Stimulated activated naive CD8-positive, alpha-beta T cell treated with anti-CD3 and anti-CD28 coated beads, Interleukin-15, Interleukin-2, amounts not matched to agents 100 U/mL and 50 U/mL, for 24 hours (primary cell): Measurements from ENCODE around the gene STRIP1.

Source experiments
- ATAC-seq: fragments of 150-1000 bp; cut with Tn5 transposase; one replicate; pipeline ENCODE4 v1.10.0; 2021
- DNase-seq: peaks from one replicate; pipeline ENCODE4 v3.0.0; 2021

STRIP1 gene, protein sequence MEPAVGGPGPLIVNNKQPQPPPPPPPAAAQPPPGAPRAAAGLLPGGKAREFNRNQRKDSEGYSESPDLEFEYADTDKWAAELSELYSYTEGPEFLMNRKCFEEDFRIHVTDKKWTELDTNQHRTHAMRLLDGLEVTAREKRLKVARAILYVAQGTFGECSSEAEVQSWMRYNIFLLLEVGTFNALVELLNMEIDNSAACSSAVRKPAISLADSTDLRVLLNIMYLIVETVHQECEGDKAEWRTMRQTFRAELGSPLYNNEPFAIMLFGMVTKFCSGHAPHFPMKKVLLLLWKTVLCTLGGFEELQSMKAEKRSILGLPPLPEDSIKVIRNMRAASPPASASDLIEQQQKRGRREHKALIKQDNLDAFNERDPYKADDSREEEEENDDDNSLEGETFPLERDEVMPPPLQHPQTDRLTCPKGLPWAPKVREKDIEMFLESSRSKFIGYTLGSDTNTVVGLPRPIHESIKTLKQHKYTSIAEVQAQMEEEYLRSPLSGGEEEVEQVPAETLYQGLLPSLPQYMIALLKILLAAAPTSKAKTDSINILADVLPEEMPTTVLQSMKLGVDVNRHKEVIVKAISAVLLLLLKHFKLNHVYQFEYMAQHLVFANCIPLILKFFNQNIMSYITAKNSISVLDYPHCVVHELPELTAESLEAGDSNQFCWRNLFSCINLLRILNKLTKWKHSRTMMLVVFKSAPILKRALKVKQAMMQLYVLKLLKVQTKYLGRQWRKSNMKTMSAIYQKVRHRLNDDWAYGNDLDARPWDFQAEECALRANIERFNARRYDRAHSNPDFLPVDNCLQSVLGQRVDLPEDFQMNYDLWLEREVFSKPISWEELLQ

DNA sequence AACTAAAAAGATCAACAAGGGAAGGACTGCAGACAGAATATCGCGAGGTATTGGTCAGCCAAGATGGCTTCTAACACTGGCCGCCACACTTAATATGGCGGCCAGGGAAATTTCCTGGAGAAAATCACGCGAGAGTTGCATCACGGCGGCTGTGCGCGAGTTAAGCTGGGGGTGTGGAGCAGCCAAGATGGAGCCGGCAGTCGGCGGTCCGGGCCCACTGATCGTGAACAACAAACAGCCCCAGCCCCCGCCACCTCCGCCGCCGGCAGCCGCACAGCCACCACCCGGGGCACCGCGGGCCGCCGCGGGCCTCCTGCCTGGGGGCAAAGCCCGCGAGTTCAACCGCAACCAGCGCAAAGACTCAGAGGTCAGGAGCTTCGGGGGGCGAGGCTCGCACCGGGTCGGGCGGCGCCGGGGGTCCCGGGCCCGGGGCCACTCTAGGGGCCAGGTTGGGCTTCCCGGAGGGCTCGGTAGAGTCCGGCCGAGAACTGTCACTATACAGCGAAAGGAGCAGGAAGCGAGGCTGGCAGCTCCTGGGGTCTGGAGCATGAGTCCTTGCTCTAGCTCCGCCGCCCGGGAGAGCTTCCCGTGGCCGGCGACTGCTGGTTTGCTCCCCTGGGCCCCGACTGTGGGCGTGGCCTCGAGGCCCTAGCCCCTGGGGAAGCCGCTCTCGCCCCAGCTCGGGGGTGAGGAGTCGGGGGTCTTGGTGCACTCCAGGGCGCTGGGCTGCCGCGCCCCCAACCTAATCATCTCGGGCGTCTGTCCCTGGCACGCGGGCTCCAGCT lies at the start of gene STRIP1:
Gene STRIP1 (plus strand): TSS at position 174 of the 785 bp plus-strand sequence. CDS start 14 bp downstream, at position 188.
- DNase-seq (peak; percentile 89), ATAC-seq (peak; percentile 93)

DNA sequence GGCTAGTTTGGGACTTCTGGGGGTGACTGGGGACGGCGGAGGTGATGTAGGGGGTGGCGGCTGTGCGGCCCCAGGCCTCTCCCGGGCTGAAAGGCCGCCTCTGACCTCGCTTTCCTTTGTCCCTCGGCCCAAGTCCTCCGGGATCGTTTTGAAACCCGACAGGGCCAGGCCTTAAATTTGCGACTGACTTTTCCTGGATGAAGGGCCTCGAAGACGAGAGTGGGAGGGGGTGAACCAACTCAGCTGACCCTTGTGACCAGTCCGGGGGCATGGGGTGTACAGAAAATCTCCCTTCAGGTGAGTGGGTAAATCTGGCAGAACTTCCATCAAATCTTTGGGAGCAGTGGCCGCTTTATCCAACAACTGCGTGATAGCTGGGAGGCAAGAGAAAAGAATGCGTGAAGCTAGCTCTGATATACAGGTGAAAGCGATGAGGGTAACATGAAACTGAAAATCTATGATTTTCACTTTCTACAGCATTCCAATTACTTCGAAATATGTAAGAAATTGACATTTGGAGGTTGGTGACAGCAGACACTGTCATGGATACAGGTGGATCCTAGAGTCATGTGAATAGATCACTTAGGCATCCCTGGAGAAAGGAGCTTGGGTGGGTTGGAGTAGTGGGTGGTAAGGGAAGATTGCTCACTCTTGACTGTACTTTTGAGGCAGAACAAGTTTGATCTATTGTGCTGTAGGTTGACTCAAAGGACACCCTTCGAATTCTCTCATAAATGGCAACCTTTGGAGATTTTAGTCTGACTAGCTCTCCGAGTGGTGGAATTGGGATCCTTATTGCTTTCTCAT lies 49.0 kb upstream of the STRIP1 start:
- no peak for ATAC-seq
- DNase-seq: no peak

DNA sequence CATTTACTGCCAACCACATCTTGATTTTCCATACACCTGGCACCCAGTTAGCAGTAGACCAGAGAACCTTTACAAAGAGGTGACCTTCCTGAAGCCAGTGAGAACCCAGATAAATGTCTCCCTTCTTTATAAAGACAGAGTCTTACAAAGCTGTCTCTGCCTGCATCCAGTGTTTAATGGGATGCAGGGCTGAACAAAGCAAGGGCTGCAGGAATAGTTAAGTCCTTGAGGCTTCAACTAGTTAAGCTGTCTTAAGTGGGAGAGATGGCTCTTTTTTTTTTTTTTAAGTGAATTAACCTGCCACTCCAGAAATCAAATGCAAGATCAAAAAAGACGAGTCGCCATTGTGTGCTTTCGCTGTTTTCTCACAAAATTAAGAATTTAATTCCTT lies 48.4 kb upstream of the STRIP1 start:
- DNase-seq (no peak), ATAC-seq (no peak)

DNA sequence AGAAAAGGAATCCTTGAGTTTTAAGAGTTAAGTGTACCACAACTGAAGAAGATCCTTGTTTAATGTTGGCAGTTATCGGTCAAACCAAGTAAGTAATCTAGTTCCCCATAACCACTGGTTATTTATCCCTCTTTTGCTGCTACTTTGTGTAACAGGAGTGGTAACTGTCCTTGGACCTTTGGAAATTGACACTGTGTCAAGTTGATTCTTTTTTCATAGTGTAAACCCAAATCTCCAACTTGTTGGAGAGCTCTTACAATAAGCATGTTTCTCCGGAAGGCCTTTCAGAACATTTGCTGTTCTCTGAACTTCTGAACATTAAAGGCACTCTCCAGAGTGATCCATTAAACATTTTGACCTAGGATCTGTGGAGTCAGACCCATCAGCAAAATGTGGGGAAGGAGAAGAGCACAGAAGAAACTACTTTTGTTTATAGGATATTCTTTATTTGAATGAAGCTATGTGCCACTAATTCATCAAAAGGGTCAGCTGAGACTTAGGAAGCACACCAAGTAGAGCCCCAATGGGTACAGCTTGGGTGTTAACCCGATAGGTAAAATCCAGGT lies 46.0 kb upstream of the STRIP1 start:
- DNase-seq (no peak), ATAC-seq (no peak)

DNA sequence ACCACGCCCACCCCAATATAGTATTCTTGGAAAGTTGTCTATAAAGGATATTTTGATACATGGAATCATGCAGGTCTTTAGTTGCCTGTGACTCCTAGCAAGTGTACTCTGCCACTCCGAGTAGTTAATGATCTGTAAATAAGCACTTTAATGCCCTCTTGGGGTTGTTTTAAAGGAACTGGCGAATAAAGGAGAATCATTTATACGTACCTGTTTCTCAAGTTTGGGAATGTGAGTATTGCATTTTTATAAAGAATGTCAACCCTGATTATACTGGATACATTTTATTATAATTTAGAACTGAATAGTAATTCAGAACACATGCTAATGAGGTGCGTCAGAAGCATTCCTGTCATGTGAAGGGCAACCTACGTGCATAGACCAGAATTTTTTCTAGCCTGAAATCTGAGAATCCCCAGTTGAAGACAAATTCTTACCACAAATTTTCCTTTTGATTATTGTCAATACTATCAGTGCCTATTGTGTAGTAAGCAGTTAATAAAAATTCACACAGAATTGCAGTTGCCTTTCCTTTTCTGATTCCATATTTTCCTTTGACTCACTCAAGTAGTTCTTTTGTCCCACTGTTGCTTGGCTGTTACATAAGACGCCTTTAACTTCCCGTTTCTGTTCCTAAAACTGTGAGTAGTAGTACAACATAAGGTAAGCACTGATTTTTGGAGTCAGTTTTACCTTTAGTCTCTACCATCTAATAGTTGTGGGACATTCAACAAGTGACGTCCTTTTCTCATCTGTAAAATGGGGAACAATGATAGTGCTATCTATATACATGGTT lies 44.7 kb upstream of the STRIP1 start:
- no peak for ATAC-seq
- DNase-seq: no peak

DNA sequence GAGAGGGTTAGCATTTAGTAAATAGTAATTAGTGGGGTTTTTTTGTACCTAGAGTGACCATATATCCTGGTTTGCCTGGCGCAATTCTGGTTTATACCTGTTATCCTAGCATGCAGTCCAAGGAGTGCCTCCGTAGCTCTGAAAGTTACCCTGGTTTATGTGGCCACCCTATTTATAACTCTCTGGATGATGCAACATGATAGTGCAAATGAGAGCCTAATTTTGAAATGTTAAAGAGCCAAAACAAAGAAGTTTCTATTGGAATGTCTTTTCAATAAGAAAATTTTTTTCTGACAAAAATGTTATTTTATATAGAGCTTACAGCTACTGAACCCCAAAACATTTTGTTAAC lies 44.1 kb upstream of the STRIP1 start:
- DNase-seq: no peak
- no peak for ATAC-seq

DNA sequence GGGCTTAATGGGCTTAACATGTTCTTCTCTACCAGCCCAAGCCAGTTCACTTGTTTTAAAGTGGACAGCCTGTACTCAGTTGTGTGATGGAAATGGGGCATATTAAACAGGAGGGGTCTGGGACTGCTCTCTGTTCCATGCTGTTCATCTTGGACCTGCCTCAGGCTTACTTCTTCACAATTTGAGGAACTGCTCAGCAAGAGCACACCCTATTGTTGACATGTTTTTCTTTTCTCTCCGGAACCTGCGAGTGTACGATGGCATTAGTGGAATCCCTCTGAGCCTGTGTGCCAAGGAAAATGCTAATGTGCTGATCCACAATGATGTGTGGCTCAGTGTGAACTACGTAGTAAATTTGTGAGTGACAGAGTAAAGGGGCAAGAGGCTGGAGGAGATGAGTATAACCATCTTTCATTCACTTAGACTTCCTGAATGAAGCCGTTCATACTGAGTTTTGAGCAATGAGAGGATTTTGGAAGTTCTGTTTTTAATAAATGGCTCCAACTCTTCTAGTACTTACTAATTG lies 43.0 kb upstream of the STRIP1 start:
- DNase-seq: no peak
- no peak for ATAC-seq

DNA sequence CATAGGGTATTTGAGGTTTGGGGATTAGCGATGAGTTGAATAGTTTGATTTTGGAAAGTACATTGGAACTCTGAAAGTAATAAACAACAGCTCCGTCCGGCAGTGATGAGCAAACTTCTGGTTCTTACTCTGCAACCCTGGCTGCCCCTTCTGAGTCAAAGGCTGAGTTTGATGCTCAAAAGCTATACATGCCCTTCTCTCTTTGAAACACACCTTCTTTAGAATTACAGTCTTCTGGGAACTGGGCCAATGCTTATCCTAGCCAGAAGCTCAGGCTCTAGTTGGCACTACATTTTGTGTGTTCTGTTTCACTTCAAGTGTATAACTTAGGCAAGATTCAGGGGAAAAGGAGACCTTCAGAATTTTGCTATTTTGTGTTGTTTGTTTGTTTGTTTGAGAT lies 40.5 kb upstream of the STRIP1 start:
- no peak for DNase-seq
- no peak for ATAC-seq

DNA sequence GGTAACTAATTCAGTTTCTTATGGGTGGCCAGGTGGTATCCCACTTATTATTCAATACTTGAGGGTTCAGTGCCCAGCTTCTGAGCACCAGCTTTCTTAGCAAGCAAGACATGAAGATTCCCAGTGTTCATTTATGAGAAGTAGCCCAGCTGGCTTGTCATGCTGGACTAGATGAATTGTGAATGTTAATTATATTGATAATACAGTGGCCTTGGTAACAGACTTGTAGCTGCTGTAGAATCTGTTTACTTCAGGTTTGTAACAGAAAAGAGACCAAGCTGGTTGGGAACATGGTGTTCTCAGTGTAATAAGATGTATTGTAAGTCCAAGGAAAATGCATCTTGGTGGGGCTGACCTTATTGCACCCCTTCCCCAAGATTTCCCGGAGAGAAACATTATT lies 39.8 kb upstream of the STRIP1 start:
- no peak for ATAC-seq
- no peak for DNase-seq

DNA sequence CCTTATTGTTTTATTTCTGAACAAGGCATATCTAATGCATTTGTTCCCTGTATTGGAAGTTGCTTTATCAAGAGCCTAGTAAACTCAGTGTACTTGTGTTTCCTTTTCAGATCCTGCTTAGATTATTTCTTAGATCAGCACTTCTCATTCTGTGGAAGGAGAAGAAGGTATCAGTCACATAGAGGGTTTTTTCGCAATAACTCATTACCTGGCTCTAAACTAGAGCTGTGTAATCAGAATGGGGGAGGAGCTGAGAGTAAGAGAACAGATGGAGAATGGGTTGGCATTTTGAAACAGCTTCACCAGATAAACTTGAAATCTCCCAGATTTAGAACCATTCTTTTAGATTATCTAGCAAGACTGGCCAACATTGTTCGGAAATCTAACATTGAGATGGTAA lies 38.9 kb upstream of the STRIP1 start:
- DNase-seq: no peak

DNA sequence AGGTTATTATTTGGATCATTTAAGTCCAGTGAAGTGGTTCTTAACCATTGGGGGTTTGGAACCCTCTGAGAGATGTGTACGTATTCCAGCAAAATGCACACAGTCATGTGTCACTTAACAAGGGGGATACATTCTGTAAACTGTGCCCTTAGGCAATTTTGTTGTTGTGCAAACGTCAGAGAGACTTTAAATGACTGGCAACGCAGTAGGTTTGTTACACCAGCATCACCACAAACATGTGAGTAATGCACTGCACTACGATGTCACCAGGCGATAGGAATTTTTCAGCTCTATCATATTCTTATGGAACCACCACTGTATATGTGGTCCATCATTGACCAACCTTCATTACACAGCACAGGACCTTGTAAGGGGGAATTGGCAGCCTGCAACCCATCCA lies 37.9 kb upstream of the STRIP1 start:
- ATAC-seq: no peak
- no peak for DNase-seq

More for the DNA sequence above, 38.9 kb upstream of the STRIP1 start:
- no peak for ATAC-seq

DNA sequence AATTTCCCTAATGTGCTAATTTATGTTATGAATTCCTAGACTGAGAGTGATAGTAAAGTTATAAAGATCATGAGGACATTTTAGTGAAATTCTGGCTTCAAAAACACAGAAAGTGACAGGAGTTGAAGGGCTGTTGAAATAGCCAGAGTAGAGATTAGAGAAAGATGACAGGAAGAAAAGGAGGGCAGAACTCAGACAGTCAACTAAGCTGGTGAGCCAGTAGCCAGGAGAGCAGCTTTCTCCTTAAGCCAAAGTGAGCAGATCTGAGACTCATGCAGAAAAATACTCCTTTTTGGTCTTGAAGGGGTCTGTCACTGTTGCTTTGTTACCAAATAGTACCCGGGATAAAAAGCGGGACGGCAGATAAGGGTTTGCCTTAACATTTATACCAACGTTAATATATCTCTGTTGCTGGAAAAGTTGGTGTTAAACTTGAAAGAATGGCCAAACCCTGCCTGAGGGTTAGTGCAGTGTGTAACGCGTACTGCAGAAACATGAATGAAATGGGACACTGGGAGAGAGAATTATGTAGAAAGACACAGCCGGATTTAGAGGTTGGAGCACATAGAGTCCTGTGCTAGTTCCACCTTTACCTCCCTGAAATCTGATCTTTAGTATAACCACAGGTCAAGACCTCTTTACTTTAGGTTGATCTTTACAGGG lies 37.1 kb upstream of the STRIP1 start:
- no peak for DNase-seq
- no peak for ATAC-seq

DNA sequence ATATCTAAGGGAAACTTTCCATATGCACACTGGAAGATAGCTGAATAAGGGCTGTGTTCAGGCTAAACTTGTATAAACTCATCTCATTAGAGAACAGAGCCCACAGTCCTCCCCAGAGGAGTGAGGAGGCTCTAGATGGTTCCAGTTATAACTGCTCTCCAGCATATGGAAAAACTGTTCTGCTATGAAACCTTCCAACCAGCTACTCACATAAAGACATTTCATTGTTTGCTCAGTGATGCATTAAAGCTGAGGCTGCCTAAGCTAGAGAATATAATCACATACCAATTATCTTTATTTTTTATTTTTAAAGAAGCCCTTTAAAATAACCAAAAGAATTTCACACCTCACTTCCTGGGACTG lies 36.6 kb upstream of the STRIP1 start:
- no peak for DNase-seq
- ATAC-seq: no peak

DNA sequence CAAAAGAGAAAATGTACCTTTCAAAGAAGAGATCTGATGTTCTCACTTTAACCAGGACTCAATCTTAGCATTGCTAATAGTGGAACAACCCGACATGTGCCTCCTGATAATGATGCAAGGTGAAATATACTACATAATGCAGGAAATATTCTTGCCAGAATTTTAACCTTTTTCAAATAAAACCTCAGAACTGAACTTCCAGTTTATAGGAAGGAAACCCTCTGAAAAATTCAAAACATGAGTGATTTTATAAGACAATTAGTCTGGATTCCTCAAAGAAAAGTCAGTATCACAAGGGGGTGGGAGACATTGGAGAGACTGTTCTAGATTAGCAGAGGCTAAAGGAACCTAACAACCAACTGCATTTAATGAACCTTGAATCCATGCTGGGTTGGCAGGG lies 31.7 kb upstream of the STRIP1 start:
- DNase-seq (no peak), ATAC-seq (no peak)

DNA sequence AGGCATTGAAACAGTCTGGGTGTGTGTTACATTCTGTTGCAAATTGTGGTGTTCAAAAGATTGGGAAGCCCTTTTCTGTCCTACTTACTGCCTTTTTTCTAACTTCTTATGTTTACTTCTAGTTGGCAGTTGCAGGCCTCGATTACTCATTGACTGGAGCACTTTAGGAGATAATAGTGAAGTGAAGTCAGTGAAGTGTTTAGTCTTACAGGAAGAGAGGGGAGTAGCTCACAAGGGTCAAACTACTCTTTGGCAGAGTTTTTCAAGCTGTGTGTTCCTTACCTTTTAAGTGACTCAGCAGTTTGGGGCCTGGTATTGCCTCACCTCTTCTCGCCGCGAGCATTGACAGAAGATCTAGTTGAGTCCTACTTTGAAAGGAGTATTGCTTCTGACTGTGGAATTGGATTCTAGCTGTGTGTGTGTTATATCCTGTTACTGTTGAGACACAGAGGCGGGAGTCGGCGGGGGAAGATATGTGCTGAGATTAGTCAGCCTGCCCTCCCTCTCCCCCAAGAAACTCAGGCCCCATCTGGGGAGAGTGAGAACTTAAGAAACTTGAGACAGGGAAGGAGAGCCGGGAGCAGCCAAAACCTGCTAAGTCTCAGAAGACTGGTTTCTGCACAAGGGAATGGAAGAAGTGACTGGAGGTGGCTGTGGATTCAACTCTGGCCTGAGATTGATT lies 30.5 kb upstream of the STRIP1 start:
- ATAC-seq (peak; percentile 81), DNase-seq (peak; percentile 40)

DNA sequence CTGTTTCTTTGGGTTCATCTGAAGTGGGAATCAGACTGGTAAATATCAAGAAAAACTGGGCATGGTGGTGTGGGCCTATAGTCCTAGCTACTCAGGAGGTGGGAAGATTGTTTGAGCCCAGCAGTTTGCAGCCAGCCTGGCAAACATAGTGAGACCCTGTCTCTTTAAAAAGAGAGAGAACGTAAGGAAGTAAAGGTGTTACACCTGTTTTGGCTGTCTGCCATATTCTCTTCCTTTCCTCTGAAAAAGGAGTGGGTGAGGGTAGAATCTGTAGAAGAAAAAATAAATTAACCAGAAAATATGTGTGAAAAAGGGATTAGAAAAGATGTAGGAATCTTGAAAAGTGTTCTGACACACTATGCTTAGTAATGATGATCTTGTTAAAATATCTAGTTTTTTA lies 29.8 kb upstream of the STRIP1 start:
- no peak for ATAC-seq
- DNase-seq: no peak

DNA sequence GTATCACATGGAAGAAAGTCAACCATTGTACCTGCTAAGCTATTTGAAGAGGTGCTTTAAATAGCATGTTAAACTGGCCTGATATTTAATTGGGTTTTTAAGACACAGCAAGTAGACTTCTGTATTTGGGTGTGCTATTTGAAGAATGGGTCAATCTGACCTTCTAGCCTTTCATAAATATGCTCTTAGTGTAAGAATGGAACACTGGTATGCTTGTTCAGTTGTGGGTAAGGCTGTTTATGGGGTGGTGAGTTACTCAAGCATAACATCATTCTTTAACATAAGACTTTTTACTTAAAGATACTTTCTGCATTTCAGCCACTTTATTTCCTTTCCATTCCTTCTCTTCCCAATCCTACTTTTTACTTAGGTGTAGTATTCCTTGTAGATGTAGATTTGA lies 28.5 kb upstream of the STRIP1 start:
- no peak for DNase-seq
- ATAC-seq: no peak

DNA sequence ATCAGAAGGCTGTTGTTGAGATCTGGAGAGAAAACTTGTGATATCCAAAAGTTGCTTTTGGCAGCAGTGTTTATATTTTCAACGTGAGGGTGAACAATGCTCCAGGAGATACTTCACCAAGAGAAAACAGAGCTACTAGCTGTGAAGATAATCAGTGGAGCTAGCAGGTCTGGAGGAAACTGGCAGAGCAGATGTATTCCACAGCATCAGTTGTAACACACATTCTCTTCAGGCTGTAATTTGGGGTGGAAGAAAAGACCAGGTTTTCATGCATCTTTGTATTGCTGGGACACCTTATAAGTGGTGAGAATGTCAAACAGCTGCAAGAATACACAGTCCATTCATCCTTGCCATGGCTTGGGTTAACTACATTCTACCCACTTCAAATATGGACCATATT lies 27.9 kb upstream of the STRIP1 start:
- no peak for DNase-seq

DNA sequence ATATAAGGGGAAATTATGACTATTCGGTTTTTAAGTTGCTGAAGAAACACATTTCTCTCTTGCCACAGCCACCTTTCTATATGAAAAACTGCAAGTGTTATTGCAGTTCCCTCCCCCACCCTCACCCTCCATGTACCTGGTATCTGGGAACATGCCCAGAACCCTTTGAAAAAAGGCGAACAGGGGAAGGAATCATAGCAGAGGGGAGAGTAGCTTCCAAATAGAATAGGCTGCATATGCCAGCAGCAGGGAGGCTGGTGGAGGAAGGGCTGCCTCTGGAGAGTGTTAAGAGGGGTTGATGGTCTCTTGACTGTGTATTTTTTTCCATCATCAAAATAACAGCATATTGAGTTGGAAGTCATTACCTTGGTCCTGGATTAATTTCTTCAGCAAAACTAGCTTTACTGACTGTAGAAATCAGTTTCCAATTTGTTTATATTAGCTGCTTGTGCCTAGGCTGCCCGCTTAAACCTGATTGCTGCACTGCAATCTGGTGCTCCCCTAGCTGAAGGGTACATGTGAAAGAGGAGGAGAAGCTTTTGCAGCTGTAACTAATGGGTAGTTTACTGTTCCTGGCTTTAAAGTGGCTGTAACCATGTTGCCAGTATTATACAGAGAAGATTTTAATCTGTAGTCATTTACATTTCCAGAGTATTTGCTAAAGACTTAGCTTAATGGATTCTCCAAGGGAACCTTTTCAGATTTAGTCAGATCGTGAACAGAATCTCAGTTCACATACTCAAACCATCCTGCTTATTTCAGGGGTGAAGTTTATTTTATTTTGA lies 27.2 kb upstream of the STRIP1 start:
- DNase-seq: no peak
- no peak for ATAC-seq

More for the DNA sequence above, 27.9 kb upstream of the STRIP1 start:
- no peak for ATAC-seq
